Muscle of back (tissue), 11 donors: ENCODE measurements around the gene RPL41. TPM values are rescaled to one million over a fixed set of nuclear protein-coding genes. Genes with fewer than 3 reads are reported as not detected.

Experiments
- DNase-seq, 3 donors: peaks; one replicate each; pipeline versions ENCODE4 v3.0.0 to v3.0.0-alpha.2; 2013
- polyA plus RNA-seq, 10 donors: library from polyadenylated mRNA; unstranded; fragments of 120-200 nt; gene quantifications; one replicate each; pipeline ENCODE4 v1.2.1, GENCODE V29; 2013; ENCODE audit not compliant: insufficient read length in 10 of 10

The RPL41 gene
- polyA plus RNA-seq, 10 donors: 4,692 to 6,543 (median 5,537) TPM

GRCh38 chr12:56121204-56121870 lies 4.9 kb downstream of the RPL41 start:
- DNase-seq: no peak

GRCh38 chr12:56122637-56123036 lies 6.2 kb downstream of the RPL41 start:
- no peak for DNase-seq

GRCh38 chr12:56124133-56124532 lies 7.7 kb downstream of the RPL41 start:
- no peak for DNase-seq

- DNase-seq: peak in 1 of 3 donors; percentile 31
Measured at GRCh38 chr12:56126732-56127239, 10.4 kb downstream of the RPL41 start.

GRCh38 chr12:56127485-56127887 lies 11.1 kb downstream of the RPL41 start:
- DNase-seq: no peak

GRCh38 chr12:56127888-56128669 lies 11.6 kb downstream of the RPL41 start, which contains the start of gene ESYT1:
ESYT1 (plus strand) TSS chr12:56128267; CDS start chr12:56128320, 53 bp downstream.
- DNase-seq: peak; percentile 99 to 100 (median 100)

- DNase-seq: peak in 1 of 3 donors; percentile 32
Measured at GRCh38 chr12:56128670-56129205, 12.3 kb downstream of the RPL41 start.

GRCh38 chr12:56129206-56129941 lies 12.9 kb downstream of the RPL41 start:
- DNase-seq: peak in 1 of 3 donors; percentile 69

- DNase-seq: no peak
Measured at GRCh38 chr12:56129942-56130495, 13.6 kb downstream of the RPL41 start.

- DNase-seq: no peak
Measured at GRCh38 chr12:56130876-56131275, 14.4 kb downstream of the RPL41 start.

- no peak for DNase-seq
Measured at GRCh38 chr12:56134897-56135296, 18.5 kb downstream of the RPL41 start.

- no peak for DNase-seq
Measured at GRCh38 chr12:56137853-56138571, 21.6 kb downstream of the RPL41 start.

GRCh38 chr12:56141946-56142784 lies 25.7 kb downstream of the RPL41 start:
- no peak for DNase-seq

- DNase-seq: no peak
Measured at GRCh38 chr12:56143217-56143616, 26.8 kb downstream of the RPL41 start.

GRCh38 chr12:56143870-56144269 lies 27.4 kb downstream of the RPL41 start:
- no peak for DNase-seq

- DNase-seq: no peak
Measured at GRCh38 chr12:56145217-56145616, 28.8 kb downstream of the RPL41 start.

- DNase-seq: no peak
Measured at GRCh38 chr12:56146492-56147460, 30.3 kb downstream of the RPL41 start.

- DNase-seq: no peak
Measured at GRCh38 chr12:56150563-56150962, 34.1 kb downstream of the RPL41 start.

GRCh38 chr12:56151672-56152131 lies 35.3 kb downstream of the RPL41 start:
- peak in 1 of 3 donors; percentile 69 for DNase-seq
